Neuronal stem cell (in vitro differentiated cells): ENCODE measurements around the gene SLC1A3.

Source experiments
- DNase-seq: peaks from one replicate; pipeline ENCODE4 v3.0.0-alpha.2; 2013; ENCODE audit warnings: low spot score
- H2AFZ ChIP-seq: one replicate; pipeline ENCODE4 v1.6.1; 2013; ENCODE audit warnings: mild to moderate bottlenecking, low read length, inconsistent platforms
- H2AK5ac ChIP-seq: 2 replicates; pipeline ENCODE4 v1.6.1; 2013; ENCODE audit warnings: low read depth, mild to moderate bottlenecking, inconsistent platforms, low read length, moderate library complexity, mixed read lengths
- H2BK120ac ChIP-seq: 2 replicates; pipeline ENCODE4 v1.6.1; 2013; ENCODE audit warnings: low read depth, mild to moderate bottlenecking, inconsistent platforms, low read length, moderate library complexity, mixed read lengths
- H2BK12ac ChIP-seq: one replicate; pipeline ENCODE4 v1.6.1; 2013; ENCODE audit warnings: low read length, inconsistent platforms
- H2BK15ac ChIP-seq: 2 replicates; pipeline ENCODE4 v1.6.1; 2013; ENCODE audit warnings: mild to moderate bottlenecking, low read length, inconsistent platforms, mixed read lengths
- H2BK5ac ChIP-seq: one replicate; pipeline ENCODE4 v1.6.1; 2013; ENCODE audit warnings: inconsistent platforms, mild to moderate bottlenecking, low read length, moderate library complexity
- H3K14ac ChIP-seq: one replicate; pipeline ENCODE4 v1.6.1; 2013; ENCODE audit warnings: low read length, inconsistent platforms
- H3K18ac ChIP-seq: 2 replicates; pipeline ENCODE4 v1.6.1; 2013; ENCODE audit warnings: low read length, inconsistent platforms
- H3K23ac ChIP-seq: 2 replicates; pipeline ENCODE4 v1.6.1; 2013; ENCODE audit warnings: low read depth, mild to moderate bottlenecking, mixed read lengths, low read length, inconsistent platforms; ENCODE audit not compliant: poor library complexity
- H3K27ac ChIP-seq: replicated peaks from 3 replicates; pipeline ENCODE4 v1.5.1; 2013; ENCODE audit warnings: low read length, inconsistent platforms
- H3K27me3 ChIP-seq, 3 experiments: 2 replicates each; pipeline ENCODE4 v1.6.1; 2013; ENCODE audit warnings: low read length in 3 of 3, mild to moderate bottlenecking in 2 of 3, inconsistent platforms in 1 of 3, low read depth in 1 of 3, mixed read lengths in 1 of 3, moderate library complexity in 1 of 3; ENCODE audit not compliant: control insufficient read depth in 3 of 3, insufficient read depth in 3 of 3
- H3K36me3 ChIP-seq, 2 donors: replicated peaks in 1 of 2; 2 replicates each; pipeline ENCODE4 v1.6.1; 2013; ENCODE audit warnings: low read length in 2 of 2; ENCODE audit not compliant: control insufficient read depth in 2 of 2, insufficient read depth in 2 of 2
- H3K4ac ChIP-seq: 2 replicates; pipeline ENCODE4 v1.6.1; 2013; ENCODE audit warnings: inconsistent platforms, mild to moderate bottlenecking, low read length, moderate library complexity
- H3K4me1 ChIP-seq, 2 donors: 1 replicate in 1 of 2; 2 replicates in 1 of 2; pipeline ENCODE4 v1.6.1; 2013; ENCODE audit warnings: low read length in 2 of 2, low read depth in 1 of 2; ENCODE audit not compliant: control insufficient read depth in 2 of 2, insufficient read depth in 1 of 2
- H3K4me2 ChIP-seq: one replicate; pipeline ENCODE4 v1.6.1; 2013; ENCODE audit warnings: mild to moderate bottlenecking, low read length, inconsistent platforms; ENCODE audit not compliant: insufficient read depth, poor library complexity, severe bottlenecking
- H3K4me3 ChIP-seq, 2 donors: 2 replicates each; pipeline ENCODE4 v1.5.1; 2013; ENCODE audit warnings: low read length in 2 of 2, mild to moderate bottlenecking in 2 of 2, inconsistent platforms in 1 of 2, moderate library complexity in 1 of 2
- H3K79me1 ChIP-seq: one replicate; pipeline ENCODE4 v1.6.1; 2013; ENCODE audit warnings: low read depth, mild to moderate bottlenecking, inconsistent platforms, low read length, moderate library complexity
- H3K9ac ChIP-seq: one replicate; pipeline ENCODE4 v1.6.1; 2013; ENCODE audit warnings: mild to moderate bottlenecking, low read depth, low read length, inconsistent platforms; ENCODE audit not compliant: poor library complexity
- H3K9me3 ChIP-seq, 2 donors: replicated peaks in 1 of 2; 2 replicates each; pipeline versions ENCODE3 to v1.6.1; 2013; ENCODE audit warnings: low read length in 2 of 2, mild to moderate bottlenecking in 2 of 2, inconsistent platforms in 1 of 2, low read depth in 1 of 2, mixed read lengths in 1 of 2, moderate library complexity in 1 of 2; ENCODE audit not compliant: control insufficient read depth in 2 of 2, insufficient read depth in 1 of 2
- H4K8ac ChIP-seq: one replicate; pipeline ENCODE4 v1.6.1; 2013; ENCODE audit warnings: low read depth, mild to moderate bottlenecking, inconsistent platforms, low read length, moderate library complexity
- H4K91ac ChIP-seq: one replicate; pipeline ENCODE4 v1.6.1; 2013; ENCODE audit warnings: low read length, low read depth, mild to moderate bottlenecking, inconsistent platforms; ENCODE audit not compliant: poor library complexity
- WGBS, 2 donors: extraction: QIAGEN DNeasy Blood & Tissue Kit; methylation state at CpG; one replicate each; pipeline ENCODE4 v1.1.7; 2013; ENCODE audit warnings: missing lambda C conversion rate in 2 of 2, mixed read lengths in 1 of 2; ENCODE audit not compliant: insufficient read length in 2 of 2, insufficient replicate concordance in 1 of 2; ENCODE audit errors: extremely low coverage in 2 of 2; 5-methylcytosine and 5-hydroxymethylcytosine counted together

The SLC1A3 gene

DNA sequence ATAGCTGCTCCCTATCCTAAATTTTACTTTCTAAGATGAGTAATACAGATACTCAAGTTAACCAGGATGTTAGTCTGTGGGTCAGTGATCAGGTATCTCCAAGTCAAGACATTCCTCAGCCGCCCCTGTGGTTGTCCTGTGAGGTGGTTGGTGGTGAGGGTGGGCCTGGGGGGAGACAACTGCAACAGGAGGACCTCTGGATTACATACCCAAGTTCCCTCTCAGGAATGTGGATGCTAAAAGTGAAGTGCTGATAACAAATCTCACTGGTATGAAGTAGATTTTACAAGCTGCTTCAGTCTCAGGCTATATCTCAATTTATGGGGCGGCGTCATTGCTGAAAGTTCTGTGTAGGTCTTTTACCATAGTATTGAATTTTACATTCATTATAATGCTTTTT is 38.3 kb downstream of the SLC1A3 start:
- Histone ChIP-seq H3K27me3 (no peaks in the 10 kb centered on the region), H3K23ac (no peak overlapping the region), H3K9ac (no peak overlapping the region), H3K79me1 (no peaks in the 10 kb centered on the region), H2BK5ac (no peak overlapping the region), H4K91ac (no peak overlapping the region), H3K27ac (no peak overlapping the region), H3K36me3 (no peaks in the 10 kb centered on the region), H3K4me3 (no peak overlapping the region), H4K8ac (no peak overlapping the region), H3K4ac (no peak overlapping the region), H2BK15ac (no peak overlapping the region), H2AK5ac (no peak overlapping the region), H3K9me3 (no peaks in the 10 kb centered on the region), H3K4me2 (no peak overlapping the region), H3K18ac (no peak overlapping the region), H2AFZ (no peak overlapping the region), H3K4me1 (no peaks in the 10 kb centered on the region), H2BK12ac (no peak overlapping the region), H3K14ac (no peak overlapping the region), H2BK120ac (no peak overlapping the region)
- no peak for DNase-seq
- WGBS, 2 donors, result no CpG with 5 or more reads among the region's 3 CpGs

DNA sequence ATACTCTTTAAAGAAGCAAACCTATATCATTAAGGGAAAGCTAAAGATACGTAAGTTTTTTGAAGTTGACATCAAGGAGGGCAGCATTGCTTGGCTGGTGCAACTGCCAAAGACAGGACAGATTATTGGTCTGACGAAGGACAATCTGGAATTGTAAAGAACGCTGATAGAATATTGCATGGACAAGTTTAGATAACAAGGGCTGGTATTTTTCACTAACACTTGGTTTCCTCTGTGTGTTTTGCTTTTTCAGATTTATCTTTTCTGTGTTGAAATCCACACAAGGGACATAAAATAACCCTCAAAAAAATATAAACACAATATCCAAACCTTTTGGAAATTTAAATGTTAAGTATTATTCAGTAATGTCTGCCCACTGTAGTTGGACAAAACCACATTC is 39.7 kb downstream of the SLC1A3 start:
- no peaks in the 10 kb centered on the region for H3K27me3 ChIP-seq
- no peak overlapping the region for H3K4ac ChIP-seq
- no peak overlapping the region for H4K8ac ChIP-seq
- no peak overlapping the region for H2AK5ac ChIP-seq
- no peak overlapping the region for H3K4me3 ChIP-seq
- H2BK12ac ChIP-seq, result no peak overlapping the region
- H2BK120ac ChIP-seq, result no peak overlapping the region
- no peak overlapping the region for H4K91ac ChIP-seq
- no peak overlapping the region for H3K27ac ChIP-seq
- H3K9ac ChIP-seq, result no peak overlapping the region
- H3K79me1 ChIP-seq, result no peaks in the 10 kb centered on the region
- DNase-seq, result no peak
- H3K9me3 ChIP-seq, result no peaks in the 10 kb centered on the region
- no peak overlapping the region for H3K23ac ChIP-seq
- H3K4me1 ChIP-seq, result no peaks in the 10 kb centered on the region
- no peak overlapping the region for H3K18ac ChIP-seq
- H3K4me2 ChIP-seq, result no peak overlapping the region
- H2BK5ac ChIP-seq, result no peak overlapping the region
- no peak overlapping the region for H2AFZ ChIP-seq
- no peaks in the 10 kb centered on the region for H3K36me3 ChIP-seq
- WGBS, 2 donors, result no CpG with 5 or more reads among the region's 3 CpGs
- no peak overlapping the region for H2BK15ac ChIP-seq
- no peak overlapping the region for H3K14ac ChIP-seq

DNA sequence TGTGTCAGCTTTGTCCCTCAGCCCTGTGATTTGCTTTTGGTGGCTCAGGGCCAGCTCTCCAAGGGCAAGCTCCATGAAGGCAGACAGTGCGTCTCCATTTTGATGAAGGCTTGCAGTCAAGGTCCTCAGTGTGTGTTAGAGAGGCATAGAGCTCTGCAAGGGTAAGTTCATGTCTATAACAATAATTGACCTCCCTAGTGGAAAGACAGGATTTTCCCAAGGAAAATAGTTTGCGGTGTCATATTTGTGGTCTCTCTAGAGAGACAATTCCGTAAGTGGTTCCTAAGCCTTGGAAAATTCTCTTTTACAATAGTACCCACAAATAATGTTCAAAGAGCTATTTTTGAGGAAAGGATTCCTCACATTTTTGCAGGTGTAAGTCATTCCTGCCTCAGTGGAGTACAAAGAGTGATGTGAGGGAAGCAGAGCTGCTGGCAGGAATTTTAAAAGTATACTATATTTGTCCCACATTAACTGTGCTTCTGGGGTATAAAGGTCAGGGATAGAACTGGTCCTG is 40.2 kb downstream of the SLC1A3 start:
- Histone ChIP-seq H3K14ac (no peak overlapping the region), H2BK15ac (no peak overlapping the region), H2BK120ac (no peak overlapping the region), H3K9me3 (no peaks in the 10 kb centered on the region), H3K4me3 (no peak overlapping the region), H3K9ac (no peak overlapping the region), H3K4ac (no peak overlapping the region), H2BK12ac (no peak overlapping the region), H3K4me1 (peaks cover 0 to 1% of the 10 kb centered on the region in 2 donors), H2AFZ (no peak overlapping the region), H3K23ac (no peak overlapping the region), H3K79me1 (no peaks in the 10 kb centered on the region), H3K36me3 (no peaks in the 10 kb centered on the region), H4K8ac (no peak overlapping the region), H3K18ac (no peak overlapping the region), H3K4me2 (no peak overlapping the region), H2AK5ac (no peak overlapping the region), H3K27ac (no peak overlapping the region), H2BK5ac (no peak overlapping the region), H3K27me3 (no peaks in the 10 kb centered on the region), H4K91ac (no peak overlapping the region)
- DNase-seq, result no peak
- no CpG with 5 or more reads among the region's 3 CpGs for WGBS, 2 donors

DNA sequence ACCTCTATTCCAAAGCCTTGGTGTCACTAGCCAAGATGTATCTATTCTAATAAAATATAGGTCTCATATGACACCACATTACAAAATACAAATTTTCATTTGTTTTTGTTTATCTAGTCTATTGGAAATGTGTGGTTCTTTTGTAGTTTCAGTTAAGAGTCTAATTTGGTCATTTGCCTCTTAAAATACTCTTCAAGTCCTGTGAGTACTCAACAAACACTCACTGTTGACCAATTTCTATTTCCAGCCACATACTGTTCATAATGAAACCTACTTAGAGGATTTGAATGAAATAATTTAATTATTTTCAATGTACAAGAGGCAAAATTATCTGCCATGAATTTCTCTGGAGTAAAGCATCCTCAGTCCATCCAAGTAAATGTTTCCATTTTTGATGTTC is 40.6 kb downstream of the SLC1A3 start:
- no peak overlapping the region for H4K8ac ChIP-seq
- no peak overlapping the region for H3K9ac ChIP-seq
- H3K9me3 ChIP-seq, result no peaks in the 10 kb centered on the region
- H3K79me1 ChIP-seq, result no peaks in the 10 kb centered on the region
- H4K91ac ChIP-seq, result no peak overlapping the region
- no peak overlapping the region for H3K4me2 ChIP-seq
- H2AFZ ChIP-seq, result no peak overlapping the region
- H3K23ac ChIP-seq, result no peak overlapping the region
- no peaks in the 10 kb centered on the region for H3K36me3 ChIP-seq
- H2AK5ac ChIP-seq, result no peak overlapping the region
- H3K4me1 ChIP-seq, result peaks cover 2 to 4% of the 10 kb centered on the region in 2 donors
- no peak overlapping the region for H3K4me3 ChIP-seq
- DNase-seq, result no peak
- no peak overlapping the region for H2BK12ac ChIP-seq
- H3K4ac ChIP-seq, result no peak overlapping the region
- H3K18ac ChIP-seq, result no peak overlapping the region
- no peak overlapping the region for H2BK5ac ChIP-seq
- no peak overlapping the region for H2BK120ac ChIP-seq
- no peak overlapping the region for H3K14ac ChIP-seq
- H3K27me3 ChIP-seq, result no peaks in the 10 kb centered on the region
- no peak overlapping the region for H3K27ac ChIP-seq
- H2BK15ac ChIP-seq, result no peak overlapping the region
